HG02943 (cell line): Measurements from ENCODE around the gene MAPK8.

ENCODE experiments used
- ATAC-seq: cut with Tn5 transposase; IDR thresholded peaks from one replicate; pipeline ENCODE4 v1.9.1; 2021; ENCODE audit warnings: mild to moderate bottlenecking, low read depth, moderate library complexity; ENCODE audit not compliant: unreplicated experiment

Gene MAPK8

GRCh38 chr10:48377751-48378530 lies 71.5 kb downstream of the MAPK8 start:
- ATAC-seq, result no peak

GRCh38 chr10:48378675-48379074 lies 72.2 kb downstream of the MAPK8 start:
- ATAC-seq, result no peak

- no peak for ATAC-seq
Observed at GRCh38 chr10:48381971-48382370, 75.5 kb downstream of the MAPK8 start.

- no peak for ATAC-seq
Observed at GRCh38 chr10:48382982-48383381, 76.5 kb downstream of the MAPK8 start.

- ATAC-seq, result no peak
Observed at GRCh38 chr10:48383393-48383792, 76.9 kb downstream of the MAPK8 start.

GRCh38 chr10:48384699-48384982 lies 78.2 kb downstream of the MAPK8 start:
- ATAC-seq, result no peak

- no peak for ATAC-seq
Observed at GRCh38 chr10:48389272-48389671, 82.8 kb downstream of the MAPK8 start.

- ATAC-seq, result no peak
Observed at GRCh38 chr10:48389846-48390557, 83.5 kb downstream of the MAPK8 start.

- no peak for ATAC-seq
Observed at GRCh38 chr10:48390558-48390871, 84.0 kb downstream of the MAPK8 start.

- ATAC-seq, result no peak
Observed at GRCh38 chr10:48390933-48391845, 84.7 kb downstream of the MAPK8 start.

- ATAC-seq, result no peak
Observed at GRCh38 chr10:48391994-48392393, 85.5 kb downstream of the MAPK8 start.

GRCh38 chr10:48398261-48398660 lies 91.8 kb downstream of the MAPK8 start:
- ATAC-seq, result no peak

GRCh38 chr10:48399056-48399541 lies 92.6 kb downstream of the MAPK8 start:
- no peak for ATAC-seq

GRCh38 chr10:48399551-48399950 lies 93.1 kb downstream of the MAPK8 start:
- no peak for ATAC-seq

- ATAC-seq, result no peak
Observed at GRCh38 chr10:48400129-48400849, 93.8 kb downstream of the MAPK8 start.

- no peak for ATAC-seq
Observed at GRCh38 chr10:48400850-48401220, 94.4 kb downstream of the MAPK8 start.

- ATAC-seq, result no peak
Observed at GRCh38 chr10:48404646-48405045, 98.2 kb downstream of the MAPK8 start.

GRCh38 chr10:48406204-48406603 lies 99.7 kb downstream of the MAPK8 start:
- no peak for ATAC-seq

- no peak for ATAC-seq
Observed at GRCh38 chr10:48406658-48407057, 100.2 kb downstream of the MAPK8 start.

- ATAC-seq, result no peak
Observed at GRCh38 chr10:48410503-48410902, 104.0 kb downstream of the MAPK8 start.

GRCh38 chr10:48411510-48411909 lies 105.0 kb downstream of the MAPK8 start:
- no peak for ATAC-seq
